Right cardiac atrium (tissue), 5 donors: ENCODE results near the gene RACK1. TPM values are rescaled to one million over a fixed set of nuclear protein-coding genes. Genes with fewer than 3 reads are reported as not detected.
"Not testable (repeated sequence)": the region's sequence is repeated elsewhere in the genome, so short reads cannot be mapped to it uniquely, and the experiment has no call there.

ENCODE experiments used
- ATAC-seq, 2 donors: fragments of 200-7000 bp; cut with Tn5 transposase; one replicate each; pipeline versions ENCODE4 v1.8.0 to v1.9.1; 2020; ENCODE audit warnings: moderate library complexity in 2 of 2, mild to moderate bottlenecking in 1 of 2
- DNase-seq, 3 donors: peaks; one replicate each; pipeline ENCODE4 v3.0.0-alpha.2; 2020
- H3K27ac ChIP-seq: one replicate; pipeline ENCODE4 v1.5.1; 2013; ENCODE audit warnings: mild to moderate bottlenecking, low read length, control low read depth, moderate library complexity
- H3K27me3 ChIP-seq: one replicate; pipeline ENCODE4 v1.6.1; 2013; ENCODE audit not compliant: control insufficient read depth, insufficient read depth
- H3K4me1 ChIP-seq: one replicate; pipeline ENCODE4 v1.6.1; 2013; ENCODE audit warnings: low read length; ENCODE audit not compliant: control insufficient read depth, insufficient read depth
- H3K4me3 ChIP-seq: one replicate; pipeline ENCODE4 v1.5.1; 2013; ENCODE audit warnings: low read length, control low read depth
- H3K9me3 ChIP-seq: one replicate; pipeline ENCODE4 v1.6.1; 2013; ENCODE audit warnings: low read length; ENCODE audit not compliant: control insufficient read depth
- WGBS: extraction: QIAGEN DNeasy Blood & Tissue Kit; methylation state at CpG from one replicate; pipeline ENCODE4 v1.1.7; 2013; 5-methylcytosine and 5-hydroxymethylcytosine counted together
- intact Hi-C, 4 donors: fragments of 100-400 bp; cut with DNase I; formaldehyde crosslinking; loops; one replicate each; pipeline versions ENCODE4 v1.11.0 to v1.14.0; 2022 to 2023
- polyA plus RNA-seq: library from polyadenylated mRNA; stranded (reverse); fragments of 200-250 nt; gene quantifications from one replicate; pipeline ENCODE4 v1.2.3, GENCODE V29; 2013
- total RNA-seq, 4 donors: library from RNA; stranded (reverse); fragmentation: NEBNext Ultra II Directional; extraction: Animal tissue kit (Norgen Biotek cat#: 25700); gene quantifications; one replicate each; pipeline ENCODE4 v1.2.1, GENCODE V29; 2021
- donor health status: healthy with polysubstance abuse.
- donor health status: DM: no; HTN: yes; CAD: no.
- donor health status: DM: no; HTN: no; CAD: no.
- donor health status: DM: no; HTN: yes; CAD: no; lungs with severe emphysema.
- donor health status: DM: yes; HTN: yes; CAD: no.

The RACK1 gene
- total and polyA plus RNA-seq, 5 donors = 698 to 1,031 (median 753) TPM

DNA sequence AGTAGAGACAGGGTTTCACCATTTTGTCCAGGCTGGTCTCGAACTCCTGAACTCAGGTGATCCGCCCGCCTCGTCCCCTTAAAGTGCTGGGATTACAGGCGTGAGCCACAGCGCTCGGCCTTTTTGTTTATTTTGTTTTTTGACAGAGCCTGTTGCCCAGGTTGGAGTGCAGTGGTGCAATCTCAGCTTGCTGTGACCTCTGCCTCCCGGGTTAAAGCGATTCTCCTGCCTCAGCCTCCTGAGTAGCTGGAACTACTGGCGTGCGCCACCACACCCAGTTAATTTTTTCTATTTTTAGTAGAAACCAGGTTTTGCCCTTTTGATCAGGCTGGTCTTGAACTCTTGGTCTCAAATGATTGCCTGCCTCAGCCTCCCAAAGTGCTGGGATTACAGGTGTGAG lies 33.6 kb downstream of the RACK1 start:
- ATAC-seq, H3K4me1 ChIP-seq, H3K27me3 ChIP-seq, H3K9me3 ChIP-seq, DNase-seq, H3K27ac ChIP-seq, H3K4me3 ChIP-seq, intact Hi-C loops: not testable (repeated sequence)
- 76% methylated on average over 11 of the region's 11 CpGs for WGBS

DNA sequence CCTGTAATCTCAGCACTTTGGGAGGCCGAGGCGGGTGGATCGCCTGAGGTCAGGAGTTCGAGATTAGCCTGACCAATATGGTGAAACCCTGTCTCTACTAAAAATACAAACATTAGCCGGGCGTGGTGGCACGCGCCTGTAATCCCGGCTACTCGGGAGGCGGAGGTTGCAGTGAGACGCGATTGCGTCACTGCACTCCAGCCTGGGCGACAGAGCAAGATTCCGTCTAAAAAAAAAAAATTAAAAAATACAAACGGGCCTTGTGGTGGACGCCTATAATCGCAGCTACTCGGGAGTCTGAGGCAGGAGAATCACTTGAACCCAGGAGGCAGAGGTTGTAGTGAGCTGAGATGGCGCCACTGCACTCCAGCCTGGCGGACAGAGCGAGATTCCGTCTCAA lies 34.7 kb downstream of the RACK1 start:
- H3K4me3 ChIP-seq, ATAC-seq, H3K9me3 ChIP-seq, H3K4me1 ChIP-seq, intact Hi-C loops, H3K27ac ChIP-seq, DNase-seq, H3K27me3 ChIP-seq: not testable (repeated sequence)
- 90% methylated on average over 24 of the region's 24 CpGs for WGBS

DNA sequence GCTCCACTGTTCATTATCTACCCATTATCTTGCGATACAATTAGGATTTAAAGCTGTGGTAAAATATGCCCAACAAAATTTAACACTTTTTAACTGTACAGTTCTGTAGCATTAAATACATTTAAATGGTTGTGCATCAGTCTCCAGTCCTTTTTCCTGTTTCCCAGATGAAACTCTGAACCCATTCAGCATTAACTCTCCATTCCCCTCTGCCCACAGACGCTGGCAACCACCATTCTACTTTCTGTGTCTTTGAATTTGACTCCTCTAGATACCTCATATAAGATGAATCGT lies 35.8 kb downstream of the RACK1 start:
- peak overlapping the region; percentile 70 for H3K4me3 ChIP-seq
- DNase-seq (no peak), ATAC-seq (no peak)
- peaks cover 4% of the 10 kb centered on the region for H3K4me1 ChIP-seq
- no peak overlapping the region for H3K27ac ChIP-seq
- no peaks in the 10 kb centered on the region for H3K9me3 ChIP-seq
- no peaks in the 10 kb centered on the region for H3K27me3 ChIP-seq
- intact Hi-C loops = loop anchor here in 2 of 4 donors (2.0 kb wide), 2 partner anchors 15 to 19 kb away; no protein-coding TSS in a partner anchor
- WGBS = 38% methylated on average over 3 of the region's 3 CpGs

DNA sequence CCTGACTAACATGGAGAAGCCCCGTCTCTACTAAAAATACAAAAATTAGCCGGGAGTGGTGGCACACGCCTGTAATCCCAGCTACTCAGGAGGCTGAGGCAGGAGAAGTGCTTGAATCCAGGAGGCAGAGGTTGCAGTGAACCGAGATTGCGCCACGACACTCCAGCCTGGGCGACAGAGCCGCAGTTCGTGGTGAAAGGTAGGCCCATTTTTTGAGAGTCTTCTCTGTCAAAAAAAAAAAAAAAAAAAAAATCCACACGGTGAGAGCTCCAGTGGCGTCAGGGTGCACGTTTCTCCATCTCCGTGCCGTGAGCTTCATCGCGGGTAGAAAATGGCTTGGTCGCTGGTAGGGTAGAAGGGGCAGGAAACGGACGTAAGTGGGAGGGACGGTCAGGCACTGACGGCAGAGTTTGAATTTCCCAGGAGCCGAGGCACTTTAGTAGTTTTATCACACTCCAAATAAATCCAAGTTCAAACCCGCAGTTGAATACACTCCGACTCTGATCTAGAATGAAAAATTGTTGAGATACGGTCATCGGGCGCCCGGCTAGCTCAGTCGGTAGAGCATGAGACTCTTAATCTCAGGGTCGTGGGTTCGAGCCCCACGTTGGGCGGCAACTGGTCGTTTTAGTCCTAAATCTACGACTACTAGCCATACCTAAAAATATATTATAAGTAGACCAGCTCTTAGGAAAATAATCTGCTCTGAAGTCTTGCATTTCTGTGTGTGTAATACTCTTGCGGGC lies 36.3 kb downstream of the RACK1 start:
- intact Hi-C loops = loop anchor here in 2 of 4 donors (2.0 kb wide), 2 partner anchors 15 to 19 kb away; no protein-coding TSS in a partner anchor
- Histone ChIP-seq H3K27me3 (no peaks in the 10 kb centered on the region), H3K4me1 (peaks cover 4% of the 10 kb centered on the region), H3K27ac (peak overlapping the region; percentile 90), H3K4me3 (peak overlapping the region; percentile 70), H3K9me3 (no peaks in the 10 kb centered on the region)
- ATAC-seq (peak; percentile 50 to 67), DNase-seq (peak; percentile 79 to 90 (median 85))
- WGBS = under 1% methylated on average over 36 of the region's 36 CpGs

DNA sequence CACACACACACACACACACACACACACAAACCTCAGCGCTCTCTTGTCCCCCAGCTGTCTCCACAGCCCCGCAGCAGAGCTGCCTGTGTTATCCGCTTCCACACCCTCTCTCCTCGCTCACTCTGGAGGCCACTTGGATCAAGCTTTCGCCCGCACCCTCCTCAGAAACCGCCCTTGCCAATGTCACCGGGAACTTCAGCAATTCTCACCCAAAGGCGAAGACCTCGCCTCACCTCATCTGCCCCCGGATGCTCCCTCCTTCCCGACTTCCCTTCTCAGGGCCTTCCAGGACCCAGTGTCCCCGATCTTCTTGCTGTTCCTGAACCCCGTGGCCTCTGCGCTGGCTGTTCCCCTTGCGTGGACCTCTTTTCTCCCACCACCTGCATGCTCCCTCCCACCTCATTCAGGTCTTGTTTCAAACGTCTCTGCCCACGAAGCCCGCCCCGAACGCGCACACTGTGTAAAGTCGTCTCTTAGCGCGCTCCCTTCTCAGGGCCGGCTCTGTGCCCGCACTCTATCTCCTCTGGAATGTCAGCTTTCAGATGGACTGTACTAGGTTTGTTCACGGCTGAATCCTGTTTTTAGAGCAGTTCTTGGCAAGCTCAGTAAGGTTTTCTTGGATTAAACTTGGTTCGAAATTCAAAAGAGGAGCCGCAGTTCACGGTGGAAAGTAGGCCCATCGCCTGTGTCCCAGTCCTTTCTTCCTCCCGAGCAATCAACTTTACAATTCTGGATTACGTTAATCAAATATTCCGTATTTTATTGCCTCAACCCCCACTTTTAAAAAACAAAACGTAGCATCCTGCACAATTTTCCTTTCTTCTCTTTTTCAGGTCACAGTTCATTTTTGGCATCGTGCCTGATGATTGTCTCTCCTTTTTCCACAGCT lies 37.7 kb downstream of the RACK1 start:
- WGBS = 12% methylated on average over 37 of the region's 37 CpGs
- peak overlapping the region; percentile 47 for H3K27ac ChIP-seq
- H3K9me3 ChIP-seq = no peaks in the 10 kb centered on the region
- no peaks in the 10 kb centered on the region for H3K27me3 ChIP-seq
- H3K4me3 ChIP-seq = peak overlapping the region; percentile 55
- intact Hi-C loops = loop anchor here in 2 of 4 donors (2.0 kb wide), 2 partner anchors 13 to 17 kb away; no protein-coding TSS in a partner anchor
- DNase-seq = peak in 2 of 3 donors; percentile 69 to 74
- peak; percentile 6 to 20 for ATAC-seq
- H3K4me1 ChIP-seq = peaks cover 4% of the 10 kb centered on the region

DNA sequence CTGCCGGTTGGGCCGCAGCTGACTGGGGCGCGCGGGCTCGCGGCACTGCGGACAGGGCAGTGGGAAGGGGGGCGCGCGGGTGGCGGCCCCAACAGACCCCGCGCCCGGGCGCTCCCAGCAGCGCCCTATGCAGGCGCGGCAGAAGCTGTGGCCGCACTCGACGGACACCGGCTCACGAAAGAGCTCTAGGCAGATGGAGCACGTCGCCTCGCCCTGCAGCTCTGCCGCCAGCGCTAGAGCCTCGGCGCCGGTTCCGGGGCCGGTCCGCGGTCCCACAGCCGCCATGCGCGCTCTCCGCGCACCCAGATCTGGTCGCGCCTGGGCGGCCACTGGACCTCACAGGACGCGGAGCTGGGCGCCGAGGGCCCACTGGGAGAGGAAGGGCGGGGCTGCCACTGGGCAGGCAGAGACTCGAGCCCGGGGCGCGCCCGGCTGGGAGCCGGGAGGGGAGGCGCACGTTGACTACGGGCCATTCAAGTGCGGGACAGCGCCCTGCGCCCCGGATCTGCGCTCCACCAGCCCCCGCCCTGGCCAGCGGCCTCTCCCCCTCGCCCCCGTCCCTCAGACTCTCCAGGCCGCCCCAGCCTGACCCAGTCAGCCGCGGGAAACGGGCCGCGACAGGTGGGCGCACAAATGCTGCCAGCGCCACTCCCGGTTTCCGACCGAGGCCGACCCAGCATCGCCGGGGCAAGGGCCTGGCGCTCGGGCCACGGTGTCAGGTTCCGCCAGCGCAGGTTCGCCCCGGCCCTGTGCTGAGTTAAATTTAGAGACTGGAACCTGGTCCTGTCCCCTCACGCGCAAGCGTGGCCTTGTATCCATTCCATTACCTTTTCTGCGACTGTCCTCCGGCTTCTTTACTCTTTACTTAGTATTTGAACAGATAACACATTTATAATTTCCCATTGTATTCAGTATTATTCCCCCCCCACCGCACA lies 38.6 kb downstream of the RACK1 start, which contains the start of gene TRIM7:
TSS of gene TRIM7 (minus strand) at position 371 of the 935 bp plus-strand sequence. CDS start at position 285, 86 bp downstream.
- Histone ChIP-seq H3K9me3 (no peaks in the 10 kb centered on the region), H3K4me1 (peaks cover 4% of the 10 kb centered on the region), H3K4me3 (peak within 1 kb of the TSS; percentile 55), H3K27me3 (no peaks in the 10 kb centered on the region), H3K27ac (peak within 1 kb of the TSS; percentile 32)
- DNase-seq (peak; percentile 76 to 90 (median 87)), ATAC-seq (peak; percentile 45 to 48)
- WGBS = 2% methylated on average over 94 of the region's 94 CpGs
- intact Hi-C loops = no loop called here

DNA sequence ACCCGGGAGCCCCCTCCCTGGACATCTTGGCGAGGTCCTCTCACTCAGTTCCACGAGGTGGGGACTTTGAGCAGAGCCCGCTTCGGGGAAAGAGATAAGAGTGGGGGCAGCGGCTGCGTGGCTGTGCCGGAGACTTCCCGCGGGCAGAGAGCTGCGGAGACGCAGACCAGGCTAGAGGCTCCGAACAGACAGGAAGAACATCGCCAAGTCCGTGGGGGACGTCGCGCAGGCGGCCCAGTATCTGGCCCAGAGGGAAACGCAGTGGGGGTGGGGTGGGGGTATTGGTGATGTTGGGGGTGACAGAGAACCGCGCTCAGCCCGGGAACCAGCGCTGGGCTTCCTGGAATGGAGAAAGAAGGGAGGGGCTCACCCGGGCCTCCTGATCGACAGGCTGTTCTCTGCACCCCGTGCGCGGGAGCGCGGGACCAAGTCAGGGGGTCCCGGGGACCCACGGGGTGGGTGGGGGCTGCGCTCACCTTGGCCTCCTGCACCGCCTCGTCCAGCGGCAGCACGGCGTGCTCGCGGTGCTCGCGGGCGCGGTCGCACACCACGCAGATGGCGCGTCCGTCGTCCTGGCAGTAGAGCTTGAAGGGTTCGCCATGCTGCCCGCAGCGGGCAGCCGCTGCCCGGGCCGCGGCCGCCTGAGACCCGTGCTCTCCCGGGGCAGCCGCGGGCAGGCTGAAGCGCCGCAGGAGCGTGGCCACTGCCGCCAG lies 39.4 kb downstream of the RACK1 start:
- ATAC-seq (peak in 1 of 2 donors; percentile 1), DNase-seq (peak; percentile 40 to 75 (median 72))
- Histone ChIP-seq H3K9me3 (no peaks in the 10 kb centered on the region), H3K27ac (no peak overlapping the region), H3K4me3 (peak overlapping the region; percentile 55), H3K27me3 (no peaks in the 10 kb centered on the region), H3K4me1 (peaks cover 4% of the 10 kb centered on the region)
- intact Hi-C loops = no loop called here
- WGBS = 1% methylated on average over 66 of the region's 67 CpGs

DNA sequence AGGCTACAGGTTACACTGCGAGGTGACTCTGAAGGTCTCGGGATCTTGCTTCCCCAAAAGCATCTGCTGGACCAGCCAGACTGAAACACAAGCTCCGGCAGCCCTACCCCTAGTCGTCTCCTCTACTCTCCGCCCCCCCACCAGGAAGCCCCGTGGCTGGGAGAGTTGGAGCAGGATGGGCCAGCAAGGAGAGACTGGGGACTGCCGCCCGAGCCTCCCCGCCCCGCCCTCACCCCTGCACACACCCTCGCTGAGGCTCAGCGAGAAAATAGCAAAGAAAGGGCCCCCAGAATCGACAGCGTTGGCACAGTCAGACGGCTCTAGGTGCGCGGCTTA lies 40.0 kb downstream of the RACK1 start:
- Histone ChIP-seq H3K27ac (no peak overlapping the region), H3K27me3 (no peaks in the 10 kb centered on the region), H3K4me1 (peaks cover 4% of the 10 kb centered on the region), H3K9me3 (no peaks in the 10 kb centered on the region), H3K4me3 (peak overlapping the region; percentile 55)
- intact Hi-C loops = no loop called here
- ATAC-seq (no peak), DNase-seq (peak in 2 of 3 donors; percentile 35 to 55)
- 10% methylated on average over 17 of the region's 17 CpGs for WGBS

DNA sequence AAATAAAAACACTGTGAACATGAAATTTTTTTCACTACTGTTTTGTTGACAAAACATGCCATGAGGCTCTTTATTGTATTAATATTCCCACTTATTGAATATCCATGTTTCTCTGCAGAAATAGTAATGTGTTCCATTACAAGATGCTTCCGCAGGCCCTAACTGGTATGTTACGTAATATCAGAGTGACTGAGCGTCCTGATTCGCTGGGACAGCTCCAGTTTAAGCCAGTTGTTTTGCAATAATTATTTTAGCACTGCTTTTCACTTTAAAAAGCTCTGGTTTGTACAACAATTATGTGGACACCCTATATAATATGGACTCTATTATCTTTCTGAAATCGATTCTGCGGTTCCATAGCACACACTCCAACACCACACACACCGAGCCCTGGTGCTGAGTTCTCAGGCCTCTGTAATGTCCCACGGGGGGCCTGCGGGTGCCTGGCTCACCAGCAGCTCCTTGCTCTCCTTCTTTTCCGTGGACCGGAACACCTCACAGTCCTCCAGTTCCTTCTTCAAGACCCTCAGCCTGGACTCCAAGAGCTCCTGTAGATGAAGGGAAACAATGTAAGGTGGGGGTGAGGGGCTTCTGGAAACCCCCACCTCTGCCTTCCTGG lies 40.5 kb downstream of the RACK1 start:
- Histone ChIP-seq H3K4me1 (peaks cover 4% of the 10 kb centered on the region), H3K9me3 (no peaks in the 10 kb centered on the region), H3K27ac (no peak overlapping the region), H3K4me3 (no peak overlapping the region), H3K27me3 (no peaks in the 10 kb centered on the region)
- intact Hi-C loops = no loop called here
- ATAC-seq (no peak), DNase-seq (peak in 1 of 3 donors; percentile 65)
- WGBS = 64% methylated on average over 11 of the region's 11 CpGs
